ENCODE data around the gene TSPAN31.

DNA sequence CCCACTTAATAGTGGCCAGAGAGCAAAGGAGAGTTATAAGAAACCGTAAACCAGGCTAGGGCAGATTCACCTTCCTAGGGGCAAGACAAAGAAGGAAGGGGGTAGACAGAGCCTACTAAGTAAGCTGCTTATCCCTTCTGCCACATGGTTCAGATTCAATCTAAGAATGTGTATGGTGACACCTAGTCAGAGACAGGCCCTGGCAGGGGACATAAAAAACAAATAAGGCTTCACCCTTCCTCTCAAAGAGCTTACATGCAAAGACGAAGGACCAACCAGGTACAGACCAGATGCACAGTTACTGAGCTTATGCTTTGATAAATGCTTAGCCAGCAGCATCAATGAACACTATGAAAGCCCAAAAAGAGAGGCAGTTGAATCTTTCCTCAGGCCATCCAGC, 17.6 kb downstream of the TSPAN31 start:
- no peak for TF ChIP-seq GATA2 (IDR thresholded peaks at IDR 0.05; ENCODE audit: low read depth, low read length)
- TF ChIP-seq GATA3 (IDR thresholded peaks at IDR 0.05; ENCODE audit: low read depth, low read length) = no peak
